Ureter (tissue), 1 donor: Measurements from ENCODE around the gene CFAP157. TPM values are rescaled to one million over a fixed set of nuclear protein-coding genes. Genes with fewer than 3 reads are reported as not detected.
"Not testable (repeated sequence)": the region's sequence is repeated elsewhere in the genome, so short reads cannot be mapped to it uniquely, and the experiment has no call there.

Experiments
- DNase-seq: peaks from one replicate; pipeline ENCODE4 v3.0.0-alpha.2; 2020; ENCODE audit warnings: low spot score
- total RNA-seq: library from RNA; stranded (reverse); gene quantifications from one replicate; pipeline ENCODE4 v1.2.4, GENCODE V29; 2023
- donor health status: DM: yes; HTN: yes; CAD: no.

Gene CFAP157
- total RNA-seq, 1 donor from 2014 or later = 1.5 TPM

GRCh38 chr9:127735530-127736185, 28.9 kb downstream of the CFAP157 start:
- no peak for DNase-seq

- DNase-seq = no peak
Measured at GRCh38 chr9:127738666-127739065, 31.9 kb downstream of the CFAP157 start.

GRCh38 chr9:127739614-127740330, 33.0 kb downstream of the CFAP157 start:
- no peak for DNase-seq

- DNase-seq = no peak
Measured at GRCh38 chr9:127741831-127742434, 35.1 kb downstream of the CFAP157 start.

- no peak for DNase-seq
Measured at GRCh38 chr9:127742435-127743088, 35.8 kb downstream of the CFAP157 start.

GRCh38 chr9:127744398-127745110, 37.8 kb downstream of the CFAP157 start:
- no peak for DNase-seq

GRCh38 chr9:127746959-127747569, 40.3 kb downstream of the CFAP157 start:
- no peak for DNase-seq

- no peak for DNase-seq
Measured at GRCh38 chr9:127749090-127749787, 42.5 kb downstream of the CFAP157 start.

- DNase-seq = no peak
Measured at GRCh38 chr9:127751269-127752054, 44.7 kb downstream of the CFAP157 start.

GRCh38 chr9:127753148-127753547, 46.4 kb downstream of the CFAP157 start:
- DNase-seq = no peak

GRCh38 chr9:127753622-127754021, 46.8 kb downstream of the CFAP157 start:
- no peak for DNase-seq

GRCh38 chr9:127754099-127755060, 47.6 kb downstream of the CFAP157 start:
- no peak for DNase-seq

- DNase-seq = no peak
Measured at GRCh38 chr9:127755061-127756060, 48.6 kb downstream of the CFAP157 start.

GRCh38 chr9:127756233-127756632, 49.4 kb downstream of the CFAP157 start:
- DNase-seq = no peak

GRCh38 chr9:127756776-127757175, 50.0 kb downstream of the CFAP157 start:
- DNase-seq = not testable (repeated sequence)

GRCh38 chr9:127758843-127759242, 52.1 kb downstream of the CFAP157 start:
- DNase-seq = no peak

- no peak for DNase-seq
Measured at GRCh38 chr9:127761061-127761460, 54.3 kb downstream of the CFAP157 start.
